Daoy (cell line): Measurements from ENCODE around the gene COBL. TPM values are rescaled to one million over a fixed set of nuclear protein-coding genes. Genes with fewer than 3 reads are reported as not detected.
A peak's percentile ranks its signal among the peaks of the same experiment; 100 is the strongest.

Experiments used
- DNase-seq: peaks from one replicate; pipeline ENCODE4 v3.0.0-alpha.2; 2015; ENCODE audit warnings: low read depth
- total RNA-seq: library from RNA; depleted of rRNA; stranded (reverse); fragments of >200 nt; shearing (Covaris generic); gene quantifications from 2 replicates; pipeline ENCODE4 v1.2.3, GENCODE V29; 2014

COBL gene
- total RNA-seq, 1 experiment from 2014 or later, result 4.6 TPM

- DNase-seq, result no peak
These were observed 261.4 kb downstream of the COBL start for GRCh38 chr7:51055039-51055840.

GRCh38 chr7:51054231-51054630 is 262.4 kb downstream of the COBL start:
- no peak for DNase-seq

- no peak for DNase-seq
These were observed 263.3 kb downstream of the COBL start for GRCh38 chr7:51053160-51053925.

GRCh38 chr7:51046482-51046881 is 270.1 kb downstream of the COBL start:
- no peak for DNase-seq

GRCh38 chr7:51046103-51046466 is 270.5 kb downstream of the COBL start:
- DNase-seq, result no peak

- DNase-seq, result peak; percentile 96
These were observed 271.1 kb downstream of the COBL start for GRCh38 chr7:51045319-51046102.

GRCh38 chr7:51043461-51043860 is 273.1 kb downstream of the COBL start:
- no peak for DNase-seq

- DNase-seq, result no peak
These were observed 275.8 kb downstream of the COBL start for GRCh38 chr7:51040787-51041186.

GRCh38 chr7:51038573-51038972 is 278.0 kb downstream of the COBL start:
- no peak for DNase-seq

- no peak for DNase-seq
These were observed 280.9 kb downstream of the COBL start for GRCh38 chr7:51035716-51036115.

GRCh38 chr7:51034521-51035264 is 281.9 kb downstream of the COBL start:
- peak; percentile 89 for DNase-seq

GRCh38 chr7:51033727-51034520 is 282.7 kb downstream of the COBL start:
- no peak for DNase-seq

- DNase-seq, result no peak
These were observed 284.7 kb downstream of the COBL start for GRCh38 chr7:51031791-51032515.

GRCh38 chr7:51031216-51031615 is 285.4 kb downstream of the COBL start:
- DNase-seq, result no peak

GRCh38 chr7:51029701-51030191 is 286.9 kb downstream of the COBL start:
- DNase-seq, result peak; percentile 50

GRCh38 chr7:51029131-51029530 is 287.5 kb downstream of the COBL start:
- no peak for DNase-seq

GRCh38 chr7:51027935-51028830 is 288.4 kb downstream of the COBL start:
- DNase-seq, result no peak

GRCh38 chr7:51027106-51027934 is 289.3 kb downstream of the COBL start:
- no peak for DNase-seq
